ENCODE data around the gene ZNF534.
"Not testable (repeated sequence)": the region's sequence is repeated elsewhere in the genome, so short reads cannot be mapped to it uniquely, and the experiment has no call there.

ZNF534 gene

DNA sequence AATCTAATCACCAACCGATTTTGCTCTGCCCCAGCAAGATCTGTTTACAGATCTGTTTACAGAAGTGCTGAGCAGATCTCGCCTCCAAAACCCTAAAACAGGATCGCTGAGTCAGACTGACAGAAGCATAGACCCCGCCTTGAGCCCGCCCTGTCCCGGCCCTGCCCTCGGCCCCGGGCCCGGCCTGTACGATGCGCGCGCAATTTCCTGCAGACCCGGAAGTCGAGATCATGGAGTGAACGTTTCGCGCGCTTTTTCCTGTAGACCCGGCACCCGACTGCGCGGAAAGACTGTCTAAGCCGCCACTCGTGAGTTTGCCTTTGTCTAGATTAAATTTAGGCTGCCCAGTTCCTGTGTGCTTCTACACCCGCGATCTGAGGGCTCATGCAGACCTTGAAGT is at the start of gene ZNF534:
Gene ZNF534 (plus strand): TSS at position 212 of the 400 bp plus-strand sequence. CDS start 2,327 bp downstream, outside the sequence.
- DNase-seq: no peak

GRCh38 chr19:52391135-52391534 is 37.8 kb upstream of the ZNF534 start:
- no peak for DNase-seq

DNA sequence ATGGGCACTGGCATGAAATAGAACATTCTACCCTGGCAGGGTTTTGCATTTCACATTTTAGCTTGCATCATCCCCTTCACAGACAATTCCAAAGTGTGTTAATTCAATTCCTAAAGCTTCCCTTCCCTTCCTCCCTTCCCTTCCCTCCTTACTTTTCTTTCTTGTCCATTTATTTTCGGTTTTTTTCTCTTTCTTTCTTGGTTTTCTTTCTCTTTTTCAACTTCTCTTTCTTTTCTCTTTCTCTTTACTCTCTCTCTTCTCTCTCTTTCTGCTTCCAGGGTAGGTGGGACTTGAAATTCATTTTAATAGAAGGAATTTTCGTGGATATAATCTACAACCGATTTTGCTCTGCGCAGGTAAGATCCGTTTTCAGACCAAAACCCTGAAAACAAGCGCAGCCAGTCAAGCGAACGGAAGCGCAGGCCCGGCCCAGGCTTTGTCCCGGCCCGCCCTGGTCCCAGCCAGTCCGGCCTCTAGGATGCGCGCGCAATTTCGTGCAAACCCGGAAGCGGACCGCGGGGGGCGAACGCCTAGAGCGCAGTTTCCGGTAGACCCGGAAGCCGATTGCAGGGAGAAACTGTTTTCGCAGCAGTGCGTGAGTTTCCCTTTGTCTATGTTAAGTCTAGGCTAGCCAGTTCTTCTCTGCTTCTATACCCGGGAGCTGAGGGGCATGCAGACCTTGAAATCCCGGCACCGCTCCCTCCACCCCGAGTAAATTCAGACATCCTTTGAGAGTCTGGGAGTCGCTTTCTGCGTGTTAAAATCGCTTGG is 31.5 kb upstream of the ZNF534 start, which contains the start of gene ZNF528:
Gene ZNF528 (plus strand): TSS at position 540 of the 771 bp plus-strand sequence. CDS start 4,165 bp downstream, outside the sequence.
- peak; percentile 92 for DNase-seq

DNA sequence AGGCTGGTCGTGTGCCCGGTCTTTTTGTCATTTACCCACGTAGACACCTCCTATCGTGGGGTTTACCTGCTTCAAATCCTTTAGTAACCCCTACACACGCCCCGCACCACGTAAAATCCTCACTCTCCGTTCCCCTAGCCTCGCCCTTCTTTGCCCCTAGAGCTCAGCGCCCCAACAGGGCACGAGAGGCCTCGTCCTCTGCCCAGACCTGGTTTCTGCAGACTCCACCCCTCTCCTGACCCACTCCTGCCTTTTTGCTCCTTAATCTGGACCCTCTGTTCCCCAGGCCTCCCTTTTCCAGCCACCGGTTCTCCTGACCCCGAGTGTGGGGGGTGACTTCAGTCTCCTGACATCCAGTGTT is 30.9 kb upstream of the ZNF534 start:
- DNase-seq: no peak

- DNase-seq: no peak
Observed at GRCh38 chr19:52410276-52410675, 18.7 kb upstream of the ZNF534 start.

GRCh38 chr19:52415711-52416110 is 13.2 kb upstream of the ZNF534 start:
- no peak for DNase-seq

- DNase-seq: no peak
Observed at GRCh38 chr19:52442179-52442578, 13.2 kb downstream of the ZNF534 start.

- DNase-seq: no peak
Observed at GRCh38 chr19:52444506-52444905, 15.6 kb downstream of the ZNF534 start.

GRCh38 chr19:52451241-52451640 is 22.3 kb downstream of the ZNF534 start:
- no peak for DNase-seq

- DNase-seq: peak; percentile 80
Observed at GRCh38 chr19:52453324-52454094, 24.6 kb downstream of the ZNF534 start, which contains the start of gene ZNF578. ZNF578 (plus strand) TSS chr19:52453553; CDS start chr19:52501846, 48,293 bp downstream.

DNA sequence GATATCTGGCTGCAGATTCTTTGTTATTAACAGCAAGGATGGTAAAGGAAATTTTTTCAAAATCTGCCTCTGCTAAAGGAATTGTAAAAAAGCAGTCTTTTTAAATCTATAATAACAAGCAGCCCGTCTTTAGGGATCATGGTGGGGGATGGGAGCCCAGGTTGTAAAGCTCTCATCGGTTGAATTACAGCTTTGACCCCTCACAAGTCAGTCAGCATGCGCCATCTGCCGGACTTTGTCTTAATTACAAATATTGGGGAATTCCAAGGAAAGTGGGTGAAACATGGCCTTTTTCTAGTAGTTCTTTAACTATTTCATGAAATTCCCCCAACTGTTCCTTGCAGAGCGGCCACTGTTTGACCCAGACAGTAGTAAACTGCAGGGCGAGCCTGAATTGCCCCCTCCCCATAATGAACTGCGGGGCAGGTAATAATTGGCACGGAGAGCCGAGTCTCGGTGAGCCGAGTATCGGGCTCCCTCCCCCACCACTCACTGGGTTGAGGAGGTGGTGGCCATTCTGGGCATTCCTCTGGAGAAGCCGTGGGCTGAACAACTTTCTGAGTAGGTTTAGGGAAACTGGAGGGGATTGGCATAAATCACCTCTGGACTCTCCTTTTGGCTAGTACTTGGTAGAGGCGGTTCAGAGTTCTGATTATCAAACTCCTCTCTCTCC is 36.0 kb downstream of the ZNF534 start:
- DNase-seq: no peak

- DNase-seq: no peak
Observed at GRCh38 chr19:52473655-52474350, 44.9 kb downstream of the ZNF534 start.

DNA sequence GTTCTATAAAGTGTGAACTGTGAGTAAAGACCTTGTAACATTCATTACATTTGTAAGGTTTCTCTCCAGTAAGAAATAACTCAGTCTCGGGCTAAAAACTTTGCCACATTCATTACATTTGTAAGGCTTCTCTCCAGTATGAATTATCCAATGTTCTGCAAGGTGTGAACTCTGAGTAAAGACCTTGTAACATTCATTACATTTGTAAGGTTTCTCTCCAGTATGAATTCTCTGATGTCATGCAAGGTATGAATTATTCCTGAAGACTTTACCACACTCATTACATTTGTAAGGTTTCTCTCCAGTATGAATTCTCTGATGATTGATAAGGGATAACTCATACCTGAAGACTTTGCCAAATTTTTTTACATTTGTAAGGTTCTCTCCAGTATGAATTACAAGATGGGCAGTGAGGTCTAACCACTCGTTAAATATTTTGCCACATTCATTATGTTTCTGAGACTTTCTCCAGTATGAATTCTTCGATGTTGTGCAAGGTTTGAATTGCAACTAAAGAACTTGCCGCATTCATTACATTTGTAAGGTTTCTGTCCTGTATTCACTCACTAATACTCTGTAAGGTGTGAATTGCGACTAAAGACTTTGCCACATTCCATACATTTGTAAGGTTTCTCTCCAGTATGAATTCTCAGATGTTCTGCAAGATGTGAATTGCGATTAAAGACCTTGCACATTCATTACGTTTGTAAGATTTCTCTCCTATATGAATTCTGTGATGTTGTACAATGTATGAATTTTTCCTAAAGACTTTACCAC is 45.6 kb downstream of the ZNF534 start:
- no peak for DNase-seq

DNA sequence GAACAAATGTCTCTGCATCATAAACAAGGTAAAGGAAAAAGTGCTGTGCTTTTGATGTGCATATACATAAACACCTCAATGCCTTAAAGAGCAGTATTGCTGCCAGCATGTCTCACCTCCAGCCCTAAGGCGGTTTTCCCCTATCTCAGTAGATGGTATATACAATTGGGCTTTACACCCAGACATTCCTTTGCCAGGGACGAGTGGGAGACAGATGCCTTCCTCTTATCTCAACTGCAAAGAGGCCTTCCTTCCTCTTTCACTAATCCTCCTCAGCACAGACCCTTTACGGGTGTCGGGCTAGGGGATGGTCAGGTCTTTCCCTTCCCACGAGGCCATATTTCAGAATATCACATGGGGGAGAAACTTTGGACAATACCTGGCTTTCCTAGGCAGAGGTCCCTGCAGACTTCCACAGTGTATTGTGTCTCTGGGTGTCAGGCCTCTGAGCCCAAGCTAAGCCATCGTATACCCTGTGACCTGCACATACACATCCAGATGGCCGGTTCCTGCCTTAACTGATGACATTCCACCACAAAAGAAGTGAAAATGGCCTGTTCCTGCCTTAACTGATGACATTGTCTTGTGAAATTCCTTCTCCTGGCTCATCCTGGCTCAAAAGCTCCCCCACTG is 55.3 kb downstream of the ZNF534 start:
- not testable (repeated sequence) for DNase-seq

GRCh38 chr19:52485064-52485463 is 56.1 kb downstream of the ZNF534 start:
- DNase-seq: not testable (repeated sequence)

- not testable (repeated sequence) for DNase-seq
Observed at GRCh38 chr19:52485561-52486240, 56.8 kb downstream of the ZNF534 start.

DNA sequence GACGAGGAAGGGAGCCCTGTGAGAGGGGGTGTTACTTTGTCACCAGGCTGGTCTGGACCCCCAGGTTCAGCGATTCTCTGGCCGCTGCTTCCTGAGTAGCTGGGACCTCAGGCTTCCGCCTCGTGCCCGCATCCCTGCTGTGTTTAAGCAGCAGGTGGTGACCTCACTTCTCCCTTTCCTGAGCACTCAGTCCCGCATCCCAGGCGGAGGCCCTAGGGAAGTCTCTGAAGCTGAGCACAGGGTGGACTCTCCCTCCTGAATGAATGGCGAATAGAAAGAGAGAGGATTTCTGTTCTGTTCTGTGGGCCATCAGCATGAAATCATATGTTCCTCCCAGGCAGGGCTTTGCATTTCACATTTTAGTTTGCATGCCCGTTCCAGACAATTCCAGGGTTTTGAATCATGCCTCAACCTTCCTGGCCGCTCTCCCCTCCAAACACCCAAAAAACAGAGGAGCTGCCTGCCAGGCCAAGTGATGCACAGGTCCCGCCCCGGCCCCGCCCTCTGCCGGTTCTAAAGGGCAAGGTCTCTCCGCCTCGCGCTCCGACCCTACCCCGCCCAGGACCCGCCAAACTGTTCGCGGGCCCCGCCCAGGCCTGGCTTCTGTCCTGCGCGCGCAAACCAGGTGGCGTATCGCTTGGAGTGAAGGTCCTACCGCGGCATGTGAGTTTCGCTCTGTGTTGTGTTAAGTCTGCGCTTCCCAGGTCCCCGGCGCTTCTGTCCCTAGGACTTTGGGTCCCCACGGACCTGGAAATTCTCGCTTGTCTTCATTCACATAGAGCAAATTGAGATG is 63.4 kb downstream of the ZNF534 start:
- DNase-seq: no peak

DNA sequence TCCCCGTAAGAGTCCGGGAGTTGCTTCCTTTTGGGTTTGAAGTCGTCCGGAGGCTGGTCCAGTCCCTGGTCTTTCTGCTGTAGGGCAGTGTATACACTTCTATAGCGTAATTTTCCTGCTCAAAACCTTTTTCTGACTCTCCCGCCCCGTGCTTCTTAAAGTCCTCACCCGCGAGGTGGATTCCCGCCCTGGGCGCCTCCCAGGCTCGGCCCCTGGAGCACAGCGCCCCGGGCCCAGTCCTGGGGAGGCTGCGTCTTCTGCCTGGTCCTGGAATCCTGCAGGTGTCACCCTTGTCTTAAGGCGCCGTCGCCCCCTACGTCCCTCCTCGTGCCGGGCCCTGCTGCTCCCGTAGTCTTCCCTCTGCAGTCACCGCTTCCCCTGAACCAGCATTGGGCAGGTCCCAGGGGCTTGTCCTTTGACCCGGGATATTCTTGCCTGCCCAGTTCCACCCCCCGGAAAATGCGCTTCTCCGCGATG is 64.1 kb downstream of the ZNF534 start:
- no peak for DNase-seq

DNA sequence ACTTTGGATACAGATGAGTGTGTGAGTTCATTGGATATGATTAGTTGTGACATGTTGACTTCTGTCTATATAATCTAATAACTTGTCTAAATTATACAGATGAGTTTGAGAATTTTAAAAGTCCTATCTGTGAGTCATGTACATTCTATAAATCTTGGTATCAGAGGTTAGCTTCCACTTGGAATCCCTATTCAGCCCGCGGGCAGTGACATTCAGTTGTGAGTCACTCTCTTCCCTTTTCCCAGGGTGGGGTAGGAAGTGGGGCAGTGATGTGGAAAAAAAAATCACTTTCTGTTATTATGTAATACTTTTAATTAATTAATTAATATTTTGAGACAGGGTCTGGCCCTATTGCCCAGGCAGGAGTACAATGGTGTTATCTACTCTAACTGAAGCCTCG is 65.6 kb downstream of the ZNF534 start:
- no peak for DNase-seq

- no peak for DNase-seq
Observed at GRCh38 chr19:52498571-52498970, 69.6 kb downstream of the ZNF534 start.

Measured in CD4-positive, alpha-beta T cell treated with Interleukin-15 for 1 hour (primary cell).